NCI-H460 (cell line): ENCODE measurements around the gene LRP1B. TPM values are rescaled to one million over a fixed set of nuclear protein-coding genes. Genes with fewer than 3 reads are reported as not detected.

ENCODE experiments used
- DNase-seq: peaks from one replicate; pipeline ENCODE4 v3.0.0-alpha.2; 2016; ENCODE audit warnings: low read depth; ENCODE audit errors: extremely low read depth
- total RNA-seq: library from RNA; depleted of rRNA; stranded (reverse); fragments of >200 nt; shearing (Covaris generic); gene quantifications from 2 replicates; pipeline ENCODE4 v1.2.3, GENCODE V29; 2014

LRP1B gene
- total RNA-seq, 1 experiment from 2014 or later, result 4.0 TPM

DNA sequence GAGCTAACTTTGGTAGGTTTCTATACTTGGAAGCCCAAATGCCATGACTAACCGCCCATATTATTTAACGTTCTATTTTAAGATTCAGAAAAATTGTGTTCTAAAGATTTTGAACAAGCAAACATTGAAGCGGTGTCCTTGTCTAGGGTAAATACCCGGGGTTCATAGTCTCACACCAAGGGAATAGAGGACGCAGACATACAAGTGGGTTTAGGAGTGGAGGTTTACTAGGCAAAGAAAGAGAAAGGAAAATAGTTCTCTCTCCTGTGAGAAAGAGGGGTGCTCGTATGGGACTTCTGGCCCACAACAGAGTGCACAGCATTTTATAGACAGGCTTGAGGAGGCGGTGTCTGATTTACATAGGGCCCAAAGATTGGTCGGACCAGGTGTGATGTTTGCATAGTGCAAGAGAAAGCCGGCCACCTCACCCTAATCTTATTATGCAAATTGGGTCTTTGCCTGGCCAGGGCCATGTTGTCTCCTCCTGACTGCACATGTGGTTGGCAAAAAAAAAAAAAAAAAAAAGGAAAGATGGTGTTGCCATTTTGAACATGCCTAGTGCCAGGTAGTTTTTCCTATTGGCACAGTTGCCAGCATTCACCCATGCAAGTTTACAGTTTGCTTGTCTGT, 1062.6 kb downstream of the LRP1B start:
- DNase-seq, result no peak

DNA sequence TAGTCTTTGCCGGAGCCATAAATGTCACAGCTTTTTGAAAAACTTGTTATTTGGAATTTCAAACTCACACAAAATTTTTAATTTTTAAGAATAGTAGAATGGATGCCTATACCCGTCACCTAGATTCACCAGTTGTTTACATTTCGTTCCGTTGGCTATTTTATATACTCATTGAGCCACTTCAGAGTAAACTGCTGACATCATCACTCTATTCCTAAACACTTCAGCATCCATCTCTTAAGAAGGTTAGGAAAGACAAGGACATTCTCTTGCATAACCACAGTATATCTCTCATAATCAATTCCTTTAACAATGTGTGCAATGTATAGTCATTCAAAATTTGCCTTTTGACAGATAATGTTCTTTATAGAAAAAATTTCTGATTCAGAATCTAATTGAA, 1065.8 kb downstream of the LRP1B start:
- DNase-seq, result no peak

DNA sequence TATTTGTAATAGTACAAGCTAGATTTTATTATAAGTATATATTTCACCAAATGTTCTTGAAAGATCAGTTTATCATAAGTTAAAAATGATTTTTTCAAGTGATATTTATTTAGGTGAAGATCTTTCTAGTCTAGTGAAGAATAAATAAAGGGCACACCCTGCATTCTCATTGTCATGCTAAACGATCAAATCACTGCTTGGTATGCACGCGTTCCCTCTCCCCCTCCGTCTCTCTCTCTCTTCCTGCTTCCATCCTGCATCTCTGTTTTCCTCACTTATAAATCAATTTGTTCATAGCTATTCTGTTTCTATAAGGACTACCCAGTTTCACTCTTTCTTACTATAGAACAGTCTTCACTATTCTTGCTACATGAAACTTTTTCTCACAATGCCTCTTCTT, 1067.4 kb downstream of the LRP1B start:
- DNase-seq, result no peak

DNA sequence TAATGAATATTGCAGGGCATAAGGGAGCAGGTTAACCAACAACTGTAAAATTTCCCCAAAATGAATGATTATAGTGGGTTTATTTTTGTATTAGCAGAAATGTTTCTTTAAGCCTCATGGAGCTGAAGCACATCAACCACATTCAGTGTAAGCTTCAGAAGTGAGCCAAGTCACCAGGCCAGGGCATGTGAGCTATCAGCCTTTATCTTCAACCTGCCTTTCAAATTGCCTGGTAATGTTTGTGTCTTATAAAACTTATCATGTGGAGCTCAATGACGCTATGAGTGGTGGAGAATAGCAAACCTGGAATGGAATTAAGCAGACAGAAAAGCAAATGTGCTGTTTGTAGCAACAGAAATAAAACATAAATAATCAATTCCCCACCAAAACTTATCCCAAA, 1068.4 kb downstream of the LRP1B start:
- DNase-seq, result no peak

DNA sequence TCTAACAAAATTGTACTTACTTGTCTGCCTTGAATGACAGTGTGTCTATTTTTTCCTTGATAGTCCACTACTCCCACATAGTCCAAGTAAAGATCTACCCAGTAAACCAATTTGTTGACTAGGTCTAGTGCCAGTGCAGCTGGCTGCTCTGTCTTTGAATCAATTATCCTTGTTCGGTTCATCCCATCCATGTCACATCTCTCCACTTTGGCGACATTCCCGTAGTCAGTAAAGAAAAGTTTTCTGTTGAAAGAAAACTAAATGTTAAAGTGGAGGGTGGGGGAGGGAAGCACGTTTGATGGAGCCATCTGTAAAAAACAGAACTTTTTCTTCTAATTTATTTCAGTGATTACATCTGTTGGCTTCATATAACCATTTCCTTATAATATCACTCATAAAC, 1068.8 kb downstream of the LRP1B start:
- DNase-seq, result no peak

DNA sequence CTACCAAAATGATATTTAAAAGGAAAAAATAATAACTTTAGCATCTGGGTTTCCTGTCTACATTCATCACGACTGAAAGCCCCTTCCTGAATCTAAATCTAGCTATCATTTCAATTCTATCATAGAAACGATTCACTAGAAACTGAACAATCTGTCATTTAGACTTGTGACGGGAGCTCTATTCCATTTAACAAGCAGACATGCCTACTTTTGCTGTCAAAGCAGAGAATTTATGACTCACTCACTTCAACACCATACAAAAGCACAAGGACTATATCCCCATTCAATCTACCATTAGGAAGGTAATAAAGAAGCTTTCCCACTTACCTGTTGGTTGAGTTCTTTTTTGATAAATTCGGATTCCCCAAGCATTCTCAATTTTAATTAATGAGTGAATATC, 1072.3 kb downstream of the LRP1B start:
- DNase-seq, result no peak

DNA sequence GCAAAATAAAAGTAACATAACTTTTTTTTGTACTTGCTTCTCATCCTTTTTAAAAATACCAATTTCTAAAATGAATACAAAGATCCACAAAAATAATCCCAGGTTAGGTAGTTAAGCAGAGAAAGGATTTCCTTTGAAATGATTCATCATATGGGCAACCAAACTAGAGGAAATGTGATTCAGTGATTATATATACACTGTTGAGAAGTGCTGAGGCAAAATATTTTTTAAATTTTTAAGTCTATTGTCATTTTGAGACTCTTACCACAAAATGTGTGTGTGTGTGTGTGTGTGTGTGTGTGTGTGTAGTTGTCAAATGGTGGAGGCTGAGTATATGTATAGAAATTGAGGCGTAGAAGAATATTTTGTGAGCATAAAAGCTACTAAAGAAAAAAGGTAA, 1075.3 kb downstream of the LRP1B start:
- DNase-seq, result no peak

DNA sequence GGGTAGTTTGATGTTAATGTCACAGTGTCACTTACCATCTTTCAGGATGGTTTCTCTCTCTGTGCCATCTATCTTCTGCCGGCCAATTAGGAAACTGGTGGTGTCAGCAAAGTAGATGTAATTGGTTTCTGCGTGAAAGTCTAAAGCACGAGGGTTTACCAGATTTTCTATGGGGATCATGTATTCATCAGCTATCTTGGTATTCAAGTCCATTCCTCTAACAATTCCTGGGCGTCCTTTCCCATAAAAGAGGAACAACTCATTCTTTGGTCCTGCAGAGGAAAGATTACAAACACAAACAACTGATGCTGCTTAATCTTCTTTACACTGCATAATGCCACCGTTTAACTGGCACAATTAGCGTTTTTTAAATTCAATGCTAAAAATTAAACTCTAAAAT, 1081.9 kb downstream of the LRP1B start:
- no peak for DNase-seq

DNA sequence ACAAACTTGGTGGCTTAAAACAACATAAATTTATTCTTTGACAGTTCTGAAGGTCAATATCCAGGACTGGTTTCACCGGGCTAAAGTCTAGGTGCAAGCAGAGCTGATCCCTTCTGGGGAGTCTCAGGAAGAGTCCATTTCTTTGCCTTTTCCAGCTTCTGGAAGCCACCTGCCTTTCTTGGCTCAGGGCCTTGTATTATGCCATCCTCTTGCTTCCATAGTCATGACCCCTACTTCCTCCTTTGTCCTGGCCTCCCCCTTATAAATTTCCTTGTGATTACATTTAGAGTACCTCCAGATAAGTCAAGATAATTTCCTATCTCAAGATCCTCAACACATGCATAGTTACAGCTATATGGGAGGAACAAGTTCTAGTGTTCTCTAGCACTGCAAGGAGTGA, 1089.5 kb downstream of the LRP1B start:
- DNase-seq, result no peak

DNA sequence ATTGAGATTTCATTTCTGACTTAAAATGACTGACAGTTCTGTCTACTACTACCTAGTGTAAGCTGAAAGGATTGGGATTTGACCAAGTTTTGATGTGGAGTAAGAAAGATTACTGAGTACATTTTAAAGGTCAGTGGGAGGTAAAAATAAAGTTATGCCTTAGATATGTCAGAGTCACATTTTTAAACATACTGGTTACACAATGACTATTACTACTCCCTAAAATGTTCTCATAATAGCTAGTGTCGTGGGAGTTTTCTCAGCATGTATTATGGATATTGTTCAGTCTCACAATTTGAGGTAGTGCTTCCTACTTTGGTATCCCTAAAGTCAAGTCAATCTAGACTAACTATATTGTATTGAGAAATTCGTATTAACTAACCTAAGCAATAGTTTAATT, 1092.5 kb downstream of the LRP1B start:
- no peak for DNase-seq

DNA sequence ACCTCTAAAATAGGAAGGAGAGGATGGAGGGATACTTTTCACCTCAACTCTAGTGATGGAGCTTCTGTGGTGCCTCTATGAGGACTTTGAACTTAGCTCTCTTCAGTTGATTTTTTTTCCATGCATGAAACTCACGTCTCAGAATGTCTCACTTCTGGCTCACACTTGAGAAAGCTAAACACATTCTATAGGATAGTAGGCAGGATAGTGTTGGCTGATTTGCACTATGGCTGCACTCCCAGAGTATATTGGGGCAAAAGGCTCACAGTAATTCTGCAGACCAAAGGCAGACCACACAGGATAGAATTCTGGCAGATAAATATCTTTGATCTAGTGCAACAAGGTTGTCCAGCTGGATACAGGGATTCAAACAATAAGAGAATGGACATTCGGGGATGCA, 1093.5 kb downstream of the LRP1B start:
- no peak for DNase-seq

DNA sequence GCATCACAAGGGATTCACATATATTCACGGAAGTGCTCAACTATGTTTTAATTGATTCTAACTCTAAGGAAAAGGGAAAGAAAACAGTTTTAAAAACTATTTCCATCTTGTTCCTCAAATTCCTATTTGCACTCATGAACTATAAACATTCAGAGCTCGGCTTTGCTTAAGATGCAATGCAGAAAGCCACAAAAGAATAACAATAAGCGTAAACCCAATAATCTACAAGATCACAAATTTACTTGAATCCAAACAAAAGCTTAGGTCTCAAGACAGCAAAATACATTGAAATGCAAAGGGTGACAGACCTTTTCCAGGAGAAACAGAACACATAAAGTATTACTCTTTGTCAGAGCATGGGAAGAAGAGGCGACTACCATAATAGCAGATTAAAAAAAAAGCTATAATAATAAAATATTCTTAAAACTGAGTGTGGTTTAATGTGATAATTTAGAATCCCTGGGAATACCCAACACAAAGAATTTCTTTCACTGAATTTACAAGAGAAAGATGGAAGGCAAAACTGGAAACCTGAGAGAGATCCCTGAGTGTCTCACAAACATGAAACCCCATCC, 1094.9 kb downstream of the LRP1B start:
- no peak for DNase-seq

DNA sequence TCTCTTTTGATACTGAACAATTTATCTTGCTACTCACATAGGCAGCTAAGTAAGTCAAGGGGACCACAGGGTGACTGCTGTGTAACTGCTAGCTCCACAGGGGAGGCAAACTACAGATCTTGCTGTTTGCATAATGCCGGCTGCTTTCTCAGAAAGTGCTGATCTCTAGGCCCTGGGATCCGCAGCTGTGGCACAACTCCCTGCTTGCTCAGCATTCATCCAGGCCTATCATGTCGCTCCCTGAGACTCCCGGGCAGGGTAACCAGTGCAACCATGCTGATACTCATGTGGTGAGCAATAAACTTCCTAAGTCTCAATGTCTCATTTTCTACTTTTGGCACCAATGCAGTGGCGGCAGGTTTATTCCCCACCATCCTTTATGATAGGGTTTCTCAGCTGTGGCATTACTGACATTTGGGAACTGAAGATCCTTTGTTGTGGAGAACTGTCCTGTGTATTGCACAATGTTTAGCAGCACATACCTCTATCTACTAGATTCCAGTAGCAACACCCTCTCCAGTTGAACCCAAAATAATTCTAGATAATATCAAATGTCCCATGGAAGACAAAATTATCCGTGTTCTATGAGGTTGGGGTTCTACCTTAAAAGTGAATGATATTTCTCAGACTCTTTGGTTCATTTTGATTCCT, 1101.3 kb downstream of the LRP1B start:
- no peak for DNase-seq

DNA sequence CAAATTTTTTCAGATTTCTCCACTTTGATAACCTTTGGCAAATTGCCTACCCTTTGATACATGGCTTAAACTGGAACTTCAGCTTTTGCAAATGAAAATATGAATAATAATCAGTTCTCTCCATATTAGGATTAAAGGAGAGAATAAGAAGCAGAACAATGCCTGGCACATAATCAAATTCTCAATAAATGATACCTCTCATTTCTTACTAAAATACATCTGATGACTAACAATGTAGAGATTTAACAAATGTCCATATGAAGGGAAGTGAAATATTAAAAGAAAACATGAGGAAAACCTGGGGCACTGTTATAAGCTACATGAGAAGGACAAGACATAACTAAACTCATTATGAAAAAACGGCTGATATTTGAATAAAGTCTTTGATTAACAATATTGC, 1103.6 kb downstream of the LRP1B start:
- DNase-seq, result no peak

DNA sequence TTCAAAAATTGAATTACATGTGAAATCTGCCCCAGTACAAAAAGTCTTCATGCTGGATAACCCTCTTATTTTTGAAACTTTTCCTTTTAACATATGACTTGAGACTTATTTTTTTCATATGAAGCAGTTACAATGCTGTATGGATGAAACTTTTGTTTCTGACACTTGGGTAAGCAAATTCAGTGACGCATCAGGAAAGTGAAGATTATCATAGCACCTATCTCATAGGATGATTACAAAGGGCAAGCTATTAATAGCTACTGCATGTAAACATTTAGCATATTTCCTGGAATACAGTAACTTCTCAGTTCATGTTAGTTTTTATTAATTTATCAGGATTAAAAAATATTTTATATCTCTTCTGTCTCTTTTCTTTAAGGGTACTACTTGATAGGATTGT, 1109.2 kb downstream of the LRP1B start:
- DNase-seq, result peak; percentile 12

DNA sequence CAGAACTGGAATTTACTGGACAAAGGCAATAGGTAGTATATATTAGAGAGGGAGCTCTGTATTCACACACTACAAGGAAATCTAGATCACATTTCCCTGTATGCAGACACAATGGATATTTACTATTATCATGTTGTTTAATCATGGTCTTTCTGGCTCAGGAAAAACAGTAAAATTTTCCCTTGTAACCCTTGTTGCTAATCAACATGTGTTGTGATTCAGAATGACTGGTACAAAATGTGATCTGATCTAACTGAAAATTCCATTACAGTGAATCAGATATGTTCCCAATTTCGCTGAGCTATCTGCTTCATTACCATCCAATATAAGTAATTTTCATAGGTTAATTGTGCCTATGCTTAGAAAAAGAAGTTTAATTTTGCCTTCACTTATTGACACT, 1109.7 kb downstream of the LRP1B start:
- peak; percentile 8 for DNase-seq

DNA sequence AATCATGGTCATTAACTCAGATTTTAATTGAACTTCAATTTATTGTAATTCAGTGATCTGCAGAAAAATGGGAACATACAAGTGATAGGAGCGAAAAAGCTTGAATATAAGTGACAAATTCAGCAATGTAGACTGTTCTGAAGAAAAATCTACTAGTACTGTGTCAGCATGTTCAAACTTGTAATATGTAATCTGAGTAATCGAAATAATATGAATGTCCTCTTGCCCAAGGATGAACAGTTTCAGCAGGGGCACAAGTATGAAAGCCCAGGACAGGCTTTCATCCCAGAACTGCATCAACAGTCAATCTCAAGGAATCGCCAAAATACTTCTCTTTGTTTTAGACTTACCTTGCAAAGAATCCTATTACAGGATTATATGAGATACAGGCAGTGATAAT, 1110.5 kb downstream of the LRP1B start:
- DNase-seq, result no peak

DNA sequence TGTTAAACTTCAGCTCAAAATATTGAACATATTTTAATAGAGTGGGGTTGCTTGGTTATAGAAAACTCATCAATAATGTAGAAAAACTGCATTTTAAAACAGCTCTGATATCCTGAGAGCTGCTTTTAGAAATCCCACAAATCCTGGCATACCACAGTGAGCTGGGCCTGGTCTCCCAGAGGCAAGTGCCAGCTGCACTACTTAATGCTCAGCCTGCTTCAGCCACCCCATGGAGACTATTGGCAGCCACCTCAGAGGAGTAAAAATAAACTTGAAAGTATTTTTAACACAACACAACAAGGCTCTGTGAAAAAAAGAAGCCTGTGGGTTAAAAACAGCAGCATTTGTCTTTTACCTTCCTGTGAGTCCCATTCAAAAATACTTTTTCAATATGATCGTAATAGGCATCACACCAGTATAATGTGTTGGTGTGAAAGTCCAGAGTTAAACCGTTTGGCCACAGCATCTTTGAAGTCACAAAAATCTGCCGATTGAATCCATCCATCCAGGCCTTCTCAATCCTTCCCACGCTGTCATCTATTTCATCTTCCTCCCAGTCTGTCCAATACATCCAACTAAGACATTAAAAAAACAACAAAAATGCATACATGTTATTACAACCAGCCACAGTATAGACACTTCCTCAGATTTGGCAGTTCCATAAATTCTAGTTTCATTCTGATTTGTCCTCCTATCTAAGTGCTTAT, 1115.3 kb downstream of the LRP1B start:
- DNase-seq, result no peak

DNA sequence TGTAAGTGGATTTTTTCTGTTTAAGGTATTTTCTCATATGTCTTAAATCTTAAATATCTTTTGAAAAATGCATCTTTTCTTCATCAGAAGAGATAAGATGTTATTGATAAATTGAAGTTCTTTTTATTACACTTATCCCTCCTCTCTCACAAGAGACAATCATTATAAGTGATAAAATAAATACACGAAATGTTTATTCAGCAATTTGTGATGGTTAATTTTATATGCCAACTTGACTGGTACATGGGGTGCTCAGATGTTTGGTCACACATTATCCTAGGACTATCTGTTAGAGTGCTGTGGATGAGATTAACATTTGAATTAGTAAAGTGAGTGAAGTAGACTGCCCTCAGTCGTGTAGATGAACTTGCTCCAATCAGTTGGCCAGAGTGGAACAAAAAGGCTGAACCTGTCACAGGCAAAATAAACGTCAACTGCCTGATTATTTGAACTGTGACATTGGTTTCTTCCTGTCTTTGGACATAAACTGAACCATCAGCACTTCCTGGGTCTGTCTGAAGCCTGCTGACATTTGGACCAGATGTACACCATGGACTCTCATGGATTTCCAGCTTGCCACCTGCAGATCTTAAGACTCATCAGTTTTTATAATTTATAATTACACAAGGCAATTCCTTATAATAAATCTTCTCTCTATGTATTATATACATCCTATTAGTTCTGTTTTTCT, 1126.7 kb downstream of the LRP1B start:
- no peak for DNase-seq

DNA sequence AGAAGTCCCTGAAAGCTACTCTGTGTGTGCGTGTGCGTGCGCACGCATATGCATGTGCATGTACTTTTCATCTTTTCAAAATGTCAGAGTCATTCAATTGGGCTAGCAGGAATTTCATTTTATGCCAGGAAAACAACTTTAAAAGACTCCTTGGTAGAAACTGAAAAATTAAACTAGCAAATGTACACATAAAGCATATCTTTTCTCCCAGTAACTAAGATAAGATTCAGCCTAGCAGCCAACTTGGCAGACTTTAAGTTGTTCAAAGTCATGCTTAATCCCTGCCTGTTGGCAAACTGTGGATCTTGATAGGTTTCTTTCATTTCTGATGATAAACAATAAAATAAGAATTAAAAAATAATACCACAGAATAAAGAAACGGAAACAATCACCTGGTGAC, 1129.1 kb downstream of the LRP1B start:
- no peak for DNase-seq

DNA sequence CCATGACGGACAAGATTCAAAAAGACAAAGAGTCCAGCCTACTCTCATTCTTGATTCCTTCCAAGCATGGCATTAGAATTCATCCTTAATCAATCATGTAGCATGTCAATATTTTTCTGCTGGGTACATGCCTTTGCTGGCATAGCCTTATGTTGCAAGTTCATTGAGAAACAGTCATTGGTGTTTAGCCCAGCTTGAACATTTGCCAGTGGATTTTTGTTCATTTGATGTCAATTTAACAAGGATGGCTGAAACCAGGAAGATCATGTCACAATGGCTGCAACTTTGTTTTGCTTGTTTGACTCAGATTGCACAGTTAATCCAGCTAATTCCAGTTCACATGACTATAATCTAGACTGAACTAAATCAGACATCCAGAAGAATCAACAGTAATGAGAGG, 1132.2 kb downstream of the LRP1B start:
- no peak for DNase-seq
